ENCODE measurements around the gene DDN.

DNA sequence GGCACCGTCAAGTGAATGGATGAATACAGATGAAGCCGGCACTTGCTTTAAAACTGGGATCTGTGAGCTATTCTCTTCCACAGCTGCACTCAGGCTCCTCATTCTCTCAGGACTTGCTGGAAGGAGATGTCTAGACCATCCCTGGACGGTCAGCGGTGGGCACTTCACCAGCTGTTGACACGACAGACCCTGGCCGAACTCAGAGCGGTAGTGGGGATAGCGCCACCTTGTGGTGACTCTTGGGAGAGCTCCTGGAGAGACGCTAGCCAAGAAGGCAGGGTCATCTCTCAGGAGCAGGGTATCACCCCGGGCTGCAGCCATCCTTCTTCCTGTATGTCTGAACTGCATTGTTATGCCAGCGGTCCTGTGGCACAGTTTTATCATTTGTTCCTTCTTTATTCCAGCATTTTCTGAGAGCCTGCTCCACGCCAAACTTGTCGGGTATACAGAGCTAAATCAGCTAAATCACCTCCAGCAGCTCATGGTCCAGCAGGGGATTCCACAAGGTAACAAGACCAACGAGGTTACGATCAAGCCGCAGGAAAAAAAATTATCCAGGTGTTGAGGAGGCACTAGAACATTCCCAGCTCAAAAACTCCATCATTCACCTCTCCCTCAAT lies 11.0 kb downstream of the DDN start:
- TF ChIP-seq CTCF (conservative IDR thresholded peaks at IDR 0.05; ENCODE audit: low read depth, low read length), result peak; percentile 96
- TF ChIP-seq EZH2 (IDR thresholded peaks at IDR 0.05; ENCODE audit: low read length, unreplicated experiment), result no peak

All from PC-3 (cell line).